HG03095 (cell line): ENCODE results near the gene CAMK1.
A peak's percentile ranks its signal among the peaks of the same experiment; 100 is the strongest.

Source experiments
- ATAC-seq: cut with Tn5 transposase; IDR thresholded peaks from one replicate; pipeline ENCODE4 v1.9.1; 2021; ENCODE audit warnings: moderate library complexity; ENCODE audit not compliant: unreplicated experiment

CAMK1 gene

DNA sequence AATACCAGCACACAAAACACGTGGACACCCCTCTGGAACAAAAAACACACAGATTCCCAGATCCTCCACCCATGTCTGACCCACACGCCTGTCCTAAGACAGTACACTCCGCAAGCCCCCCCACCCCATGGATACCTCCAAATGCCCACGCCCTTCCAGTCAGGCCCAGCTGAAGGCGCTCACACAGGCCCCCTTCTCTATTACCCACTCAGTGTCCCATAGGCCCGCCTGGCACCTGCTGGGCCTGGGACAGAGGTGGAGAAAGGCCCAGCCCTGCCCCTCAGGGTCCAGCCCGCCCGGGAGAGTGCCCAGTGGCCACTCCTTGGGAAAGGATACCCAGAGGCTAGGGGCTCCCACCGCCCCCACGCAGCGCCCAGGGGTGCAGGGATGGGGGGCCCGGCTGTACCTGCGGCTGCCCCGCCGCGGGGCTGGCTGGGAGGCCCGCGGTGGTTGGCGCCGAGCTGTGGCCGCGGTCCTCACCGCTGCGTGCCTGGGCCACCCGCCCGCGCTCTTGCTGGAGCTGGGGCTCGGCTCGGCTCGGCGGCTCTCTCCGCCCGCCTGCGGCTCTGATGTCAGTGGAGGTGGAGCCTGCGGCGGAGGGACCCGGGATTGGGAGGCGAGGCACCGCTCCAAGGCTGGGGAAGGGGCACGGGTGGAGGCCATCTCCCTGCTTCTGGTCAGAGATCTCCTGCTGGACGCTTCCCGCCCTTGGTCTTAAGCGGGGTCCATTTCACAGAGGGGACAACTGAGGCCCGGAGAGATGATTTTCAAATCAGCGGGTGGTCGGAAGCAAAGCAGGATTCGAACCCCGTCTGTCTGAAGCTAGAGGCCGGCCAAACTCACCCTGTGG is at the start of gene CAMK1:
CAMK1 (minus strand) TSS at position 522 of the 850 bp plus-strand sequence. CDS start 2,198 bp downstream, outside the sequence.
- ATAC-seq = peak; percentile 86

DNA sequence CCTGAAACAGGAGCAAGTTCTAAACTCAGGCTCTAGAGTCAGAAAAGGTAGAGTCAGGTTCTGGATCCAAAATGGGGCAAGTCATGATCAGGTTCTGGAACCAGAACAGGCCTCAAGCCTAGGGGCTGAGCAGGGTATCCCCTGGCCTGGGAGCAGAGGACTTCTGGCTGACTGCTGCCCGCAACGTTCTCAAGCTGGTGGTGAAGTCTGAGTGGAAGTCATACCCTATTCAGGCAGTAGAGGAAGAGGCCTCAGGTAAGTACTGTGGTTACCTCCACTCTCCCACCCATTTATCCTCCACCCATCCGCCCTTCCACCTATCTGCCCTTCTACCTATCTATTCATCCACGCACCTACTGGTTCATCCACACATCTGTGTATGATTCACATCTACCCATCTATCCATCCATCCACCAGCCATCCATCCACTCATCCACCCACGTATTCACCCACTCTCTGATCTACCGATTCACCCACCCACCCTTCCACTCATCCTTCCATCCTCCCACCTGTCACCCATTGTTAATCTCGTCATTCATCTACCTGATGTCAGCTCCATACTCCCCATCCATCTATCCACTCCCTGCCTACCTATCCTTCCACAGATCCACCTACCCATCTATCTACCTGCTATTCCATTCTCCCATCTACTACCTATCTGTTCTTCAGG is 49.1 kb upstream of the CAMK1 start:
- no peak for ATAC-seq

- ATAC-seq = no peak
These were observed 47.7 kb upstream of the CAMK1 start for GRCh38 chr3:9817436-9817835.

- ATAC-seq = no peak
These were observed 46.2 kb upstream of the CAMK1 start for GRCh38 chr3:9815986-9816385.

- ATAC-seq = no peak
These were observed 43.2 kb upstream of the CAMK1 start for GRCh38 chr3:9812870-9813483.

- no peak for ATAC-seq
These were observed 41.1 kb upstream of the CAMK1 start for GRCh38 chr3:9810846-9811245.

- ATAC-seq = no peak
These were observed 40.7 kb upstream of the CAMK1 start for GRCh38 chr3:9810433-9810770.

DNA sequence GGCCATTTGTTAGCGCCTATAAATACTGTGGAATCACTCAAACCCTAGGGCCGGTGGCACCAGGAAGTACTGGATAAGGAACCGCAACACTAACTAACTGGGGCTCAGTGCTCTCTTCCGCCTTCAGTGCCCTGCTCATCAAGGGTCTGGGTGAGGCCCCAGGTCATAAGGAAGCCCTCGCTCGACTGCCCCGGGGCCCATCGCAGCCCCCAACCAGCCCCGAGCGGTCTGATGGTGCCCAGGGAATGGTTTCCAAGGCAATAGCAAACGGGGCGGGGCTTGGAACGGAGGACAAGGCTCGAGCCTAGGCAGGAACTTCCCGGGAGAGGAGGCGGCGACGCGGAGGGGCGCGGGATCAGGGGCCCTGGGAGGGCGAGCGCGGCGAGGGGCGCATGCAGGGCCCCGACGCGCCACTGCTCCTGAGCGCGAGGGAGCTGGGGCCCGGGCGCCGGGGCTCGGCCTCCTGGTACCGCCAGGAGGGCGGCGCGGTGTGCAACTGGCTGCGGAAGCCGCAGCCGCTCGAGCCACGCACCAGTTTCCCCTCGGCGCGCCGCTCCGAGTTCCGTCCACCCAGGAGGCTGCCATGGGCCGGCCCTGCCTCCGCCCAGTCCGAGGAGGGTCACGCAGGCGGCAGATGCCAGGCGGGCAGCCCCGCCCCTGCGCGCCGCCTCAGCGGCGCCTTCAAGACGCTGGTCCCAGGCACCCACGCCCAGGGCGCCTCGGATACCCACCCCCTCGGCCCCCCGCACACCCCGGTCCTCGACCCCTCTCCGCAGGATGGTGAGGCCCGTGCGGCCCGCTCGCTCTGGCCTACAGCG is 40.1 kb upstream of the CAMK1 start, which contains the start of gene TTLL3:
TTLL3 (plus strand) TSS at position 648 of the 818 bp plus-strand sequence. CDS start 400 bp downstream, outside the sequence.
- no peak for ATAC-seq

- no peak for ATAC-seq
These were observed 39.5 kb upstream of the CAMK1 start for GRCh38 chr3:9809239-9809614.

- ATAC-seq = no peak
These were observed 38.7 kb upstream of the CAMK1 start for GRCh38 chr3:9808345-9809037.

- ATAC-seq = no peak
These were observed 38.2 kb upstream of the CAMK1 start for GRCh38 chr3:9807981-9808344.

- no peak for ATAC-seq
These were observed 37.2 kb upstream of the CAMK1 start for GRCh38 chr3:9806688-9807589.

- ATAC-seq = no peak
These were observed 36.4 kb upstream of the CAMK1 start for GRCh38 chr3:9806137-9806536.

DNA sequence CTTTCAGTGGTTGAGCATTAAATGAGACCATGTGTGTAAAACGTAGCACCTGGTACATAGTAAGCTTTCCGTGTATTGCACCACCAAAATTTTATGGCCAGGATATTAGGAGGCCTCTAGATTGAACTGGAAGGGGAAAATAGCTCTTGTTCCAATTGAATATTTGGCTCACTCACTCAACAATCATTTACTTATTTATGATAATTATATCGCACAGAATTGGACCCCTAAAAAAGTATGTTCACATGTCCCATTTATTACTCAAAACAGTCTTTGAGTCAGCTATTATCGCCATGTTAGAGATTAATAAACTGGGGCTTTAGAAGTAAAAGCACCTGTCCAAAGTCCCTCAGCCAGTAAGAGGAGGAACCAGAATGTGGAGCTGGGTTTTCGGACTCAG is 35.2 kb upstream of the CAMK1 start:
- ATAC-seq = no peak

- no peak for ATAC-seq
These were observed 33.7 kb upstream of the CAMK1 start for GRCh38 chr3:9803494-9803893.

DNA sequence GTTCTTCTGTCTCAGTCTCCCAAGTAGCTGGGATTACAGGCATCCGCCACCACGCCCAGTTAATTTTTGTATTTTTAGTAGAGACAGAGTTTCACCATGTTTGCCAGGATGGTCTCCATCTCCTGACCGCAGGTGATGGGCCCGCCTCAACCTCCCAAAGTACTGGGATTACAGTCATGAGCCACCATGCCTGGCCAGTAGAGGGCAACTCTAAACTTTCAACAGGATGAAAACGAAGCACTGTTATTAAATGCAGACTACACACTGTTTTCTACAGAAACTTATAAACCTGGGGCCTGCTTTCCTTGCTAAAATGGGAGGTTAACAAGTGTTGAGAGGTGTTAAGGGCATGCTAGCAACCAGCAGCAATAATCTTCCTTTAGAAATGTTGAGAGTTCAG is 30.8 kb upstream of the CAMK1 start:
- no peak for ATAC-seq

GRCh38 chr3:9797196-9797945 is 27.6 kb upstream of the CAMK1 start:
- no peak for ATAC-seq

DNA sequence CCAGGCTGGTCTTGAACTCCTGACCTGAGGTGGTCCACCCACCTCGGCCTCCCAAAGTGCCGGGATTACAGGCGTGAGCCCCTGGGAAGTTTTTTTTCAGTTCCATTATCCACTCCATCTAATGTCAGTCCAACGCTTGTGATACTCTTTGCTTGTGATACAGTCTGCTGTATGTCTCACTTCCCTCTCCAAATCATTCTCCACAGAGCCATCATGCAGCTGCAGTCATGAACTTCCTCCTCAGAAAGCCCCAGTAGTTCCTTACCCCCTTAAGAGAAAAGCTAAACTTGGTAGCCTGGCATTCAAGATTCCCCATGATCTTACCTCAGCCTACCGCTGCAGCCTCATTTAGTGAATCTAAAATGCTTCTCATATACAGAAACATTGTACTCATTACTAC is 25.5 kb upstream of the CAMK1 start:
- no peak for ATAC-seq

DNA sequence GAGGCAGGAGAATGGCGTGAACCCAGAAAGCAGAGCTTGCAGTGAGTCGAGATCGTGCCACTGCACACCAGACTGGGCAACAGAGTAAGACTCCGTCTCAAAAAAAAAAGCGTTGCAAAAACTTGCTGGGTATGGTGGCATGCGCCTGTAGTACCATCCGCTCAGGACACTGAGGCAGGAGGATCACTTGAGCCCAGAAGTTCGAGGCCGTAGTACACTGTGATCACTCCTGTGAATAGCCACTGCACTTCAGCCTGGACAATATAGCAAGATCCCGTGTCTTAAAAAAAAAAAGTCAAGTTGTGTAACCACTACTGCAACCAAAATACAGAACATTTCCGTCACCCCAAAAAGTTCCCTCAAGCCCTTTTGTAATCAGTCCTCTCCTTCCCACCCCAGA is 24.7 kb upstream of the CAMK1 start:
- ATAC-seq = no peak
